GM19035 (cell line): ENCODE measurements around the gene LAMA3.

ENCODE experiments used
- ATAC-seq: cut with Tn5 transposase; IDR thresholded peaks from one replicate; pipeline ENCODE4 v1.9.1; 2021; ENCODE audit not compliant: unreplicated experiment

Gene LAMA3

GRCh38 chr18:23897291-23897690, 208.0 kb downstream of the LAMA3 start:
- ATAC-seq, result no peak

- ATAC-seq, result no peak
Measured at GRCh38 chr18:23897733-23898132, 208.5 kb downstream of the LAMA3 start.

DNA sequence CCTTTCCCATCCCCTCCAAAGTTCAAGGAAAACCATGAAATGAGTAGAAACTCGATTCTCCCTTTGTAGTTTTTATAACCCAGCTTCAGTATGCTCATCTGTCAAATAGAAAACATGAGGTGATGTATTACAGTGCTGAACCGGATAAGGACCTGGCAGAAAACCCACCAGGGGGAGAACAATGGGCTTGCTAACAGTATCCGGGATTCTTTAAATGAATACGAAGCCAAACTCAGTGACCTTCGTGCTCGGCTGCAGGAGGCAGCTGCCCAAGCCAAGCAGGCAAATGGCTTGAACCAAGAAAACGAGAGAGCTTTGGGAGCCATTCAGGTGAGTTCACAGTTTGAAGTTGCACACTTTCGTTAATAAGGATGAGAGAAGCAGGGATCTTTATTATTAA, 211.7 kb downstream of the LAMA3 start:
- no peak for ATAC-seq

GRCh38 chr18:23902396-23902795, 213.1 kb downstream of the LAMA3 start:
- ATAC-seq, result no peak

DNA sequence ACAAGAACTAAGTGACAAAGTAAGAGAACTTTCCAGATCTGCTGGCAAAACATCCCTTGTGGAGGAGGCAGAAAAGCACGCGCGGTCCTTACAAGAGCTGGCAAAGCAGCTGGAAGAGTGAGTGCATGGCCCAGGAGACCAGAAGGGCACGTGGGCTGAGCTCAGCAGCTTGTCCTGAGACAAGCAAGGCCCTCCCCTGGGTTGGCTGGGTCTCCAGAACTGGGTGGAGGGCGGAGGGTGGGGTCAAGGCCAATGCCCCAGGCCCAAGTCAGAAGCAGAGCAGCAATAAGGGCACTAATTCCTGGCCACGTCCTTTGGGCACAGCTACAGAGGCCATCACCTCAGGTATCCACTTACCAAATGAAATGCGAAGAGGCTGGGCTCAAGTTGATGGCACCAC, 214.7 kb downstream of the LAMA3 start:
- ATAC-seq, result no peak

DNA sequence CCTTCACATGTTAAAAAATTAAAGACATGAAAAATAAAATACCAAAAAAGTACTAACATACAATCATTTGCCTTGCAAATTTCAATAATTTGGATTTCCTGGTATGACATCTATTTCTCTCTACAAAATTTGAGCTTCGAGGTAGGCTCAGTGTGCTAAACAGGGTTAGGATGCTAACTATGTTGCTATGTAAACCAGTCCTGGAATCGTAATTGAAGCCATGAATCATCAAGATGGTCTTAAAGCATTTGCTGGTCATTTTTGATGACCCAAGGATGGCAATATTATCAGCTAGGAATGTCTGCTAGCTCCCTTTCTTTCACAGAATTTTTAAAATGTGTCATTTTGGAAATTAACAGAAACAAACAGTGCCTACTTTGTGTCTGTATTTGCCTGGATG, 217.4 kb downstream of the LAMA3 start:
- ATAC-seq, result no peak

GRCh38 chr18:23908827-23909226, 219.6 kb downstream of the LAMA3 start:
- ATAC-seq, result no peak

- ATAC-seq, result no peak
Measured at GRCh38 chr18:23910032-23910431, 220.8 kb downstream of the LAMA3 start.

GRCh38 chr18:23912356-23912755, 223.1 kb downstream of the LAMA3 start:
- no peak for ATAC-seq

- ATAC-seq, result no peak
Measured at GRCh38 chr18:23916338-23916737, 227.1 kb downstream of the LAMA3 start.

DNA sequence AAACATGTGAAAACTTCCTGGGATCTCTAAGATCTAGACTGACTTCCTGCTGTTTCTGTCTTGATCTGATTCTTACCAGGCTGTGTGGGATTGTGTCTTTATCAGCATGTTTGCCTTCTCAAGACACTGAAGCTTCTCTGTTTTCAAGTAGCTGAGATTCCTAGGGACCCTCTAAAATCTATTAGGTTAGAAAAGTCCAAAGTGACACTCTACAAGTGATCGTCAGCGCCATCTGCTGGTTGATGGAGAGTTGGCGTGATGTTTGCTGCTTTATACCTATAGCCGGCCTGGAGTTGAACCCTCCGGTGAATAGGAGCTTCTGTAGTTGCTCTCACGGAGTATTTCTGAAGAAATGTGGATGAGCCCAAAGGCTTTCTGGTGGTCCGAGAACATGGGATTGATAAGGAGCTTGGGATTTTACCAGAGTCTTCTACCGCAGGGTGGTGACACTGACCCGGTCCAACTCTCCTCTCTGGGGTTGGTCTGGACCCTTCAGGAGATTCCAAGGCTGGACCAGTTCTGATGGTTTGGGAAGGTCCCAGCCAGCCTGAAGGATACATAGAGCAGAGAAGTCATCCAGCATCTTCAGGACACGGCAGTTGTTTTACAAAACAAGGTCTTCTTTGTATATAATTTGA, 229.3 kb downstream of the LAMA3 start:
- peak; percentile 56 for ATAC-seq

DNA sequence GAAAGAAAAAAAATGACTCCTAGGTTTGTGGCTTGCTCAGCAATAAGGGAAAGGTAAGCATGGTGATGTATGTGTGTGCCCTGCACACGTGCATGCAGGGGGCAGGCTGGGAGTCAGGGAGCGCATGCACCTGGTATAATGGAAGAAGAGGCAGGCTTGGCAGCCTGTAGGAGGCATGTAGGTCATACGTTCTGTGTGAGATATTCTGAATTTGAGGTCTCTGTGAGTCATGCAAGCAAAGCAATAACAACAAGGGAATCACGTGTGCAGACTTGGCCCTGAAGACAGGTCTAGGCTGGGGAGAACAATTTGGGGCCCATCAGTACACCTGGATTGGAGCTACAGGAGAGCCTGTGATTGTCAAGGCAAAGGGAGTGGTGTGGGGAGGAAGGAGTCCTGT, 230.8 kb downstream of the LAMA3 start:
- ATAC-seq, result no peak

DNA sequence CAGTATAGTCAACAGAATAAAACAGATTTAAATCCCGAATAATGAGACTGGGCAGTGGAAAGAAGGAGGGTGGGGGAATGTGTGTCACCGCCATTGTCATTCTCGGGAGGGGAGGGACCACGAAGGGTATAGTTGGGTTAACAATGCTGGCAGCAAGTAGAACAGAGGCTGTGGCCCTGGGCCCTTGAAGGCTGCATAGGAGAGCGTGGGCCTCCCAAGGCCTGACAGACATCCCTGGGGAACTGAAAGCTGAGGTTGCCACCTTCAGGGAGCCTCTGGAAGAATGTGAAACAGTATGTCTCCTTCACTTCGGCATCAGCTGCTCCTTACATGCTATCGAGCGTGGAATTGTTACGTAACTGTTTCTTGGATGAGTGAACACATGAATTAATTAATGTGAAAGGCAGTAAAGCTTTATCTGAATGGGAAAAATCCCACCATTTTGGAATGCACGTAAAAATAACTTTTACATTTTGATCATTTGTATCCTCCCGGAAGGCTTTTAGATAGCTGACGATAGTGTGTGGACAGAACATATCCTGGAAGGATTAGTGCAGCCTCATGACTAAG, 232.5 kb downstream of the LAMA3 start:
- no peak for ATAC-seq

- no peak for ATAC-seq
Measured at GRCh38 chr18:23922939-23923338, 233.7 kb downstream of the LAMA3 start.

GRCh38 chr18:23924813-23925212, 235.6 kb downstream of the LAMA3 start:
- no peak for ATAC-seq

- ATAC-seq, result no peak
Measured at GRCh38 chr18:23926571-23926970, 237.3 kb downstream of the LAMA3 start.

DNA sequence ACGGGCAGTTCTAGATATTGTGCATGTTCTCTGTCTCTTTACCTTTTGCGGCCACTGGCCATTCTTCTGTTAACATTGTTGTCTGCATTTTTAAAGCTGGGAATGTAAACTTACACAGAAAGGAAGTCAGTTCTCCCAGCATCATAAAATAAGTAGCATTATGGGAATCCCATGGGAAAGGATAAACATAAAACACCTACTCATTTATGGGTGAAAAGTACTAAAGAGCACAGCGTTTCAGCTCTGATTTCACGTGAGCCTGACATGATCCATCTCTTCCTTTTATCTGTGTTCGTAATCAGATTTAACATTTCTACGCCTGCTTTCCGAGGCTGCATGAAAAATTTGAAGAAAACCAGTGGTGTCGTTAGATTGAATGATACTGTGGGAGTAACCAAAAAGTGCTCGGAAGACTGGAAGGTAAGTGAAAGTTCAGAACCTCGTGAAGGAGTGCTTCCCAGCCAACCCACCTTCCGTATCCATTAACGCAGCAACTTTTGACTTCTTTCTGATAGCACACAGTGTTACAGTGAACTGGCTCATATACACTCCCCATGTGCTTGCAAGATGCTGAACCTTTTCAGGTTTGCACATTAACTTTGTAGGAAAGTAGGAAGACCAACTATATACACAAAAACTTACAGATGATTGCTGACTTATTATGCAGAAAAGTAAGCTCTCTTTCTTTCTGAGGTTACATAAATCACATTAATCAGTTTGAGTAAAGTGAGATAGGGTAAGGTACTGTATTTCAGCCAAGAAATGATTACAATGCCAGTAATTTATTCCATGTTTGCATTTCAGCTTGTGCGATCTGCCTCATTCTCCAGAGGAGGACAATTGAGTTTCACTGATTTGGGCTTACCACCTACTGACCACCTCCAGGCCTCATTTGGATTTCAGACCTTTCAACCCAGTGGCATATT, 238.8 kb downstream of the LAMA3 start:
- ATAC-seq, result no peak

GRCh38 chr18:23929362-23929930, 240.2 kb downstream of the LAMA3 start:
- ATAC-seq, result no peak

- no peak for ATAC-seq
Measured at GRCh38 chr18:23930002-23930401, 240.7 kb downstream of the LAMA3 start.

DNA sequence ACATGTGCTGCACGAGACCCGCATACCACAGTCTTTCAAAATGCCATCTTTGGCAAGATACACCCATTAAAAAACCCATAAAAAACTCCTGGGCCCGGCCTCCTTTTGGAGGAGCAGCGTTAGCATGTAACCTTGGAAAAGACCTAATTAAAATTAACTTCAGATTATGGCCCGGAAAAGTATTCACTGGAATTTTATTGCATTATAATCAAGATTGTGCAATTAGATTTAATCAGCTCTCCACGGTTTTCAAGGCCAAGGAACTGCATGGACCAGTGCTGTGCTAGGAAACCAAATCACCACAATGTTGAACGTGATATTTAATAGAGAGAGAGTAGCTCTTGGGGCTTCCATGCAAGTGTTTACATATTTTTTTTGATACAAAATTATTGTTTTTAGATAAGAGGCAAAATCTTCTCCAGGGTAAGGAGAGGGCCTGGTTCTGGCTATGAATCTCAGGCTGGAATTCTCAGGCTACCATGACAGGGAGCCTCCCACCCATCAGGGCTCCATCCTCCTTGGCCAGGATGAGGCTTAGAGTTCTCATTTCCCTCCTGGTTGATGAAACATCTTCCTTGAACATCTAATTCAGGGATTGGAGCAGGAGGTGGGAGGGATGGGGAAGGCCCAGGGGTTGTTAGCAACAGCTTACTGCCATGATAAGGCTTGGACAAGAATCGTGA, 243.3 kb downstream of the LAMA3 start:
- no peak for ATAC-seq

DNA sequence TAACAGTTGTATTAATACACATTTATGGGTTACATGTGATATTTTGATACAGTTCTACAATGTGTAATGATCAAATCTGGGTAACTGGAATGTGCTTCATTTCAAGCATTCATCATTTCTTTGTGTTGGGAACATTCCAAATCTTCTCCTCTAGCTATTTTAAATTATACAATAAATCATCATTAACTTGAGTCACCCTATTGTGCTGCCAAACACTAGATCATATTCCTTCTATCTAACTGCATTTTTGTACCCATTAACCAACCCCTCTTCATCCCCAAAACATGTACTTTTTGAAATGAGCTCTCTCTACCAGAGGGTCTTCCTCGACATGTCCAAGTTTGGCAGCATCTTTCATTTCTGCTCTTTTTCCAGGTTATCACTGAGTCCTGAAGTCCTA, 244.2 kb downstream of the LAMA3 start:
- no peak for ATAC-seq
